Adrenal gland (tissue), 5 donors: Measurements from ENCODE around the gene VSIG2.

Experiments
- POLR2A ChIP-seq, 2 donors: fragments of 450-650 bp; IDR thresholded peaks; one replicate each; pipeline ENCODE4 v1.6.1; 2017; ENCODE audit warnings: antibody characterized with exemption in 2 of 2, mild to moderate bottlenecking in 2 of 2, moderate library complexity in 1 of 2
- TF ChIP-seq, protein P1 (sequence below), 6 experiments: fragments of 450-650 bp in 4 of 6; fragments of 200-600 bp in 2 of 6; sonication (generic) in 1 of 6; IDR thresholded peaks; 1 replicate in 5 of 6; 2 replicates in 1 of 6; pipeline versions ENCODE4 v1.5.1 to v1.8.0; 2016 to 2021; ENCODE audit warnings: antibody characterized with exemption in 6 of 6, mild to moderate bottlenecking in 2 of 6, moderate library complexity in 1 of 6
- donor health status: DM: no; HTN: no; CAD: no.

GRCh38 chr11:124716591-124716990 is 35.5 kb downstream of the VSIG2 start:
- TF ChIP-seq POLR2A (IDR thresholded peaks at IDR 0.05), result no peak
- TF ChIP-seq, protein P1, sequence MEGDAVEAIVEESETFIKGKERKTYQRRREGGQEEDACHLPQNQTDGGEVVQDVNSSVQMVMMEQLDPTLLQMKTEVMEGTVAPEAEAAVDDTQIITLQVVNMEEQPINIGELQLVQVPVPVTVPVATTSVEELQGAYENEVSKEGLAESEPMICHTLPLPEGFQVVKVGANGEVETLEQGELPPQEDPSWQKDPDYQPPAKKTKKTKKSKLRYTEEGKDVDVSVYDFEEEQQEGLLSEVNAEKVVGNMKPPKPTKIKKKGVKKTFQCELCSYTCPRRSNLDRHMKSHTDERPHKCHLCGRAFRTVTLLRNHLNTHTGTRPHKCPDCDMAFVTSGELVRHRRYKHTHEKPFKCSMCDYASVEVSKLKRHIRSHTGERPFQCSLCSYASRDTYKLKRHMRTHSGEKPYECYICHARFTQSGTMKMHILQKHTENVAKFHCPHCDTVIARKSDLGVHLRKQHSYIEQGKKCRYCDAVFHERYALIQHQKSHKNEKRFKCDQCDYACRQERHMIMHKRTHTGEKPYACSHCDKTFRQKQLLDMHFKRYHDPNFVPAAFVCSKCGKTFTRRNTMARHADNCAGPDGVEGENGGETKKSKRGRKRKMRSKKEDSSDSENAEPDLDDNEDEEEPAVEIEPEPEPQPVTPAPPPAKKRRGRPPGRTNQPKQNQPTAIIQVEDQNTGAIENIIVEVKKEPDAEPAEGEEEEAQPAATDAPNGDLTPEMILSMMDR (IDR thresholded peaks at IDR 0.05), result no peak
